Measurements from ENCODE around the gene ESYT3. TPM values are rescaled to one million over a fixed set of nuclear protein-coding genes. Genes with fewer than 3 reads are reported as not detected.

ESYT3 gene
- 0.40 to 0.83 TPM (median 0.55 TPM) in 5 replicates for total RNA-seq (2022; extraction: Qiagen RNA extraction)

GRCh38 chr3:138434276-138434874 lies at the start of gene ESYT3:
TSS of gene ESYT3 (plus strand) at chr3:138434616. CDS start at chr3:138434799, 183 bp downstream.

Other genes starting within 250 kb of the ESYT3 start
- gene ARMC8, start 247.3 kb upstream of the ESYT3 start, total RNA-seq (2022; extraction: Qiagen RNA extraction), result 31.1 to 51.6 TPM (median 41.2 TPM) in 5 replicates
- gene NME9, start 104.8 kb upstream of the ESYT3 start, total RNA-seq (2022; extraction: Qiagen RNA extraction), result not detected in 5 replicates
- gene MRAS, start 86.0 kb upstream of the ESYT3 start, total RNA-seq (2022; extraction: Qiagen RNA extraction), result 8.3 to 10.1 TPM (median 8.8 TPM) in 5 replicates
- gene CEP70, start 159.6 kb downstream of the ESYT3 start, total RNA-seq (2022; extraction: Qiagen RNA extraction), result 8.0 to 15.9 TPM (median 9.5 TPM) in 5 replicates
- gene FAIM, start 174.2 kb downstream of the ESYT3 start, total RNA-seq (2022; extraction: Qiagen RNA extraction), result 27.2 to 35.2 TPM (median 30.3 TPM) in 5 replicates